GM11168 (cell line): Measurements from ENCODE around the gene FRMPD2.
"Not testable (repeated sequence)": the region's sequence is repeated elsewhere in the genome, so short reads cannot be mapped to it uniquely, and the experiment has no call there.

Experiments
- in situ Hi-C: fragments of 300-500 bp; cut with MboI; formaldehyde crosslinking; loops from one replicate; pipeline ENCODE4 v1.12.0; 2022; ENCODE audit warnings: low sequenced_read_pairs; ENCODE audit not compliant: unreplicated experiment

FRMPD2 gene

GRCh38 chr10:48291190-48291589 lies 16.7 kb upstream of the FRMPD2 start:
- in situ Hi-C loops, result no loop called here

GRCh38 chr10:48290286-48290685 lies 15.8 kb upstream of the FRMPD2 start:
- in situ Hi-C loops, result no loop called here

- in situ Hi-C loops, result loop anchor here (5.0 kb wide), 1 partner anchor 62 kb away; no protein-coding TSS in a partner anchor
These were observed 15.2 kb upstream of the FRMPD2 start for GRCh38 chr10:48289501-48290238.

GRCh38 chr10:48288661-48289060 lies 14.2 kb upstream of the FRMPD2 start:
- in situ Hi-C loops, result loop anchor here (5.0 kb wide), 1 partner anchor 61 kb away; no protein-coding TSS in a partner anchor

GRCh38 chr10:48287417-48288391 lies 13.2 kb upstream of the FRMPD2 start:
- in situ Hi-C loops, result loop anchor here (5.0 kb wide), 1 partner anchor 60 kb away; no protein-coding TSS in a partner anchor

GRCh38 chr10:48286356-48286755 lies 11.9 kb upstream of the FRMPD2 start:
- in situ Hi-C loops, result loop anchor here (5.0 kb wide), 1 partner anchor 59 kb away; no protein-coding TSS in a partner anchor

- in situ Hi-C loops, result loop anchor here (5.0 kb wide), 1 partner anchor 58 kb away; no protein-coding TSS in a partner anchor
These were observed 11.2 kb upstream of the FRMPD2 start for GRCh38 chr10:48285710-48286109.

GRCh38 chr10:48284811-48285210 lies 10.3 kb upstream of the FRMPD2 start:
- in situ Hi-C loops, result loop anchor here (5.0 kb wide), 1 partner anchor 58 kb away; no protein-coding TSS in a partner anchor

GRCh38 chr10:48284002-48284546 lies 9.6 kb upstream of the FRMPD2 start:
- in situ Hi-C loops, result no loop called here

GRCh38 chr10:48282829-48283228 lies 8.3 kb upstream of the FRMPD2 start:
- in situ Hi-C loops, result no loop called here

GRCh38 chr10:48281697-48282096 lies 7.2 kb upstream of the FRMPD2 start:
- in situ Hi-C loops, result not testable (repeated sequence)

- in situ Hi-C loops, result no loop called here
These were observed 4.7 kb upstream of the FRMPD2 start for GRCh38 chr10:48279081-48279751.

GRCh38 chr10:48277093-48277492 lies 2.6 kb upstream of the FRMPD2 start:
- in situ Hi-C loops, result no loop called here

- in situ Hi-C loops, result no loop called here
These were observed 755 bp downstream of the FRMPD2 start for GRCh38 chr10:48273741-48274140.

- in situ Hi-C loops, result no loop called here
These were observed 1.8 kb downstream of the FRMPD2 start for GRCh38 chr10:48272682-48273081.

GRCh38 chr10:48271047-48271730 lies 3.3 kb downstream of the FRMPD2 start:
- in situ Hi-C loops, result no loop called here

- in situ Hi-C loops, result no loop called here
These were observed 8.0 kb downstream of the FRMPD2 start for GRCh38 chr10:48266528-48266927.

- in situ Hi-C loops, result no loop called here
These were observed 16.4 kb downstream of the FRMPD2 start for GRCh38 chr10:48258105-48258504.

- in situ Hi-C loops, result no loop called here
These were observed 17.0 kb downstream of the FRMPD2 start for GRCh38 chr10:48257407-48257961.
